ENCODE measurements around the gene ITPR2. TPM values are rescaled to one million over a fixed set of nuclear protein-coding genes. Genes with fewer than 3 reads are reported as not detected.

The ITPR2 gene
- total RNA-seq, 4 donors from 2014 or later, result 34.1 to 53.0 (median 41.0) TPM

DNA sequence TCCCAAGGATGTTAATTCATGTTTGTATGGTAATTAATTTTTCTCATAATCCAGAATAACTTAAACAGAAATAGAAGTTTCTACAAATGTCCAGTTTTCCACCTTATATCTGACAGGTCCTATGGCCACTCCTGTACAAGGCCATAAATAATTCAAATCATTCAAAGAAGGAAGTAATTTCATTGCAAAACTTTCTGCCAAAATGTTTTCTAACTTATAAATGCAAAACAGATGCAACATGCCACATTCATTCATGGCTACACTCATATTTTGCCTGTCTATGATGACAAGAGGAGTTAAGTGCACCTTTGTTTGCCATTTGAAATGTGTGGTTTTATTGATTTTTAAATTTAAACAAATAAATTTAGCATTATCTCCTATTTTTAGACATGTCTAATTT is 34.4 kb downstream of the ITPR2 start:
- TF ChIP-seq, protein P1, sequence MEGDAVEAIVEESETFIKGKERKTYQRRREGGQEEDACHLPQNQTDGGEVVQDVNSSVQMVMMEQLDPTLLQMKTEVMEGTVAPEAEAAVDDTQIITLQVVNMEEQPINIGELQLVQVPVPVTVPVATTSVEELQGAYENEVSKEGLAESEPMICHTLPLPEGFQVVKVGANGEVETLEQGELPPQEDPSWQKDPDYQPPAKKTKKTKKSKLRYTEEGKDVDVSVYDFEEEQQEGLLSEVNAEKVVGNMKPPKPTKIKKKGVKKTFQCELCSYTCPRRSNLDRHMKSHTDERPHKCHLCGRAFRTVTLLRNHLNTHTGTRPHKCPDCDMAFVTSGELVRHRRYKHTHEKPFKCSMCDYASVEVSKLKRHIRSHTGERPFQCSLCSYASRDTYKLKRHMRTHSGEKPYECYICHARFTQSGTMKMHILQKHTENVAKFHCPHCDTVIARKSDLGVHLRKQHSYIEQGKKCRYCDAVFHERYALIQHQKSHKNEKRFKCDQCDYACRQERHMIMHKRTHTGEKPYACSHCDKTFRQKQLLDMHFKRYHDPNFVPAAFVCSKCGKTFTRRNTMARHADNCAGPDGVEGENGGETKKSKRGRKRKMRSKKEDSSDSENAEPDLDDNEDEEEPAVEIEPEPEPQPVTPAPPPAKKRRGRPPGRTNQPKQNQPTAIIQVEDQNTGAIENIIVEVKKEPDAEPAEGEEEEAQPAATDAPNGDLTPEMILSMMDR (IDR thresholded peaks at IDR 0.05; ENCODE audit: low read depth), result no peak

DNA sequence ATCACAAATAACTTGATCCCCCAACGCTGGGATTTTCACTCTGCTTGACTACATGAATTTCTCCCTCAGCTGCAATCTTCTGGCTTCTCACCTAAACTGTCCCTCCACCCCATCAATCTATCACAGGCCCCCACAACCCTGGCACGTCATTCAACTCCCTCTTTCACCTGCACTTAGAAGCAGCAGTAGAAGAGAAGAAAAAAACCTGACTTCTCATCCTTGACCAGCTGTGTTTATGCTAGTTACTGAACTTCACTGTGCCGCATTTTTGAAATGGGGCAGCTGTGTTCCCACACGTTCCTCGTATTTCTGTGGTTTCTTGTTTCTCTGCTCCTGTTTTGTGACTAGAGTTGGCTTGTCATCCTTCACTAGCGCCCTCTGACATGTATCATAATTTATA is 35.0 kb downstream of the ITPR2 start:
- TF ChIP-seq, protein P1 (IDR thresholded peaks at IDR 0.05; ENCODE audit: low read depth), result no peak

DNA sequence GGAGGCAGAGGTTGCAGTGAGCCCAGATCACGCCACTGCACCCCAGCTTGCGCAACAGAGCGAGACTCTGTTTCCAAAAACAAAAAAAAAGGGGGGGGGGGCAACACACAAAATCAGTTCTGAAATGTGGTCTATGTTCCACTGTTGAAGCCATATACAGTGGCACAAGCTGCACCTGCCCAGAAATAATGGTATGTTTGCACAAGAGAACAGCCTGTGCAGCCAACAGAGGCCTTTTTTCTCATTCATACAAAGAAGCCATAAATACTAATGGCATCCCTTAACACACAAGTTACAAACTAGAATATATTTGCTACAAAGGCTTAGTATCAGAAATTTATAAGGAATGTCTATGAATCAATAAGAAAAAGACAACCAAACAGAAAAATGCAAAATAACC is 37.1 kb downstream of the ITPR2 start:
- TF ChIP-seq, protein P1 (IDR thresholded peaks at IDR 0.05; ENCODE audit: low read depth), result no peak

DNA sequence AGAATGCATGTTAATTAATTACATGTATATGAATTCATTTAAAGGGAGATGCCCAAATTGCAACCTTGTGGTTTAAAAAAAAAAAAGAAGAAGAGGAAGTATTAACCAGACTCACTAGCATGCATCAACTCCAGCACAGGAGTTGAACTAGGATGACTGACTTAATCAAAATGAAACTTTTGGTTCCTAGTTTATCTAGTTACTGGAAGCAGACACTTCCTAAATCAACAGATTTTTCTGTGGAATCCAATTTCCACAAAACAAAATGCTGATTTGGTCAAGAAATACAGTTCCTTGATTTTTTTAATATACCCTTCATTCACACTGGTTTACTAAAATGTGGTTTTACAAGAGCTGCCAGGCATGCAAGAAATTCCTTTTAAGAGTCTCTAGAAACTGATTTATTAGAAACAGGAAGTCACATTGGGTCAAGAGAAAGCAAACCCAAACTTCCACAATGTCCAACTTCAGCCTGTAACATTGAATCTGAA is 41.6 kb downstream of the ITPR2 start:
- TF ChIP-seq, protein P1 (IDR thresholded peaks at IDR 0.05; ENCODE audit: low read depth), result no peak

DNA sequence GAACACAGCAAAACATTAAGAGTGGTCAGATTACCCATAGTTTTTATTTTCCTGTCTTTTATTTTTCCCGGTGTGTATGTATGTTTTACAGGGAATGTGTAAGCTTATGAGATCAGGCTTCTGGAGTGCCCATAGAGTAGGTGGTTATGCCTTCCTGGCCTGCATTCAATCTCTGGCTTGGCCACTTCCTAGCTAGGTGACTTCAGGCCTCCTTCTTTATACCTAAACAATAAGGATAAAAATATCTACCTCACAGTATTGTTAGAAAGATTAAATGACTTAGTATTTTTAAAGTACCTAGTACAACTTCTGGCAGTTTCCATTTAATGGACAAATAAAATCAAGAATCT is 42.4 kb downstream of the ITPR2 start:
- TF ChIP-seq, protein P1 (IDR thresholded peaks at IDR 0.05; ENCODE audit: low read depth), result no peak

DNA sequence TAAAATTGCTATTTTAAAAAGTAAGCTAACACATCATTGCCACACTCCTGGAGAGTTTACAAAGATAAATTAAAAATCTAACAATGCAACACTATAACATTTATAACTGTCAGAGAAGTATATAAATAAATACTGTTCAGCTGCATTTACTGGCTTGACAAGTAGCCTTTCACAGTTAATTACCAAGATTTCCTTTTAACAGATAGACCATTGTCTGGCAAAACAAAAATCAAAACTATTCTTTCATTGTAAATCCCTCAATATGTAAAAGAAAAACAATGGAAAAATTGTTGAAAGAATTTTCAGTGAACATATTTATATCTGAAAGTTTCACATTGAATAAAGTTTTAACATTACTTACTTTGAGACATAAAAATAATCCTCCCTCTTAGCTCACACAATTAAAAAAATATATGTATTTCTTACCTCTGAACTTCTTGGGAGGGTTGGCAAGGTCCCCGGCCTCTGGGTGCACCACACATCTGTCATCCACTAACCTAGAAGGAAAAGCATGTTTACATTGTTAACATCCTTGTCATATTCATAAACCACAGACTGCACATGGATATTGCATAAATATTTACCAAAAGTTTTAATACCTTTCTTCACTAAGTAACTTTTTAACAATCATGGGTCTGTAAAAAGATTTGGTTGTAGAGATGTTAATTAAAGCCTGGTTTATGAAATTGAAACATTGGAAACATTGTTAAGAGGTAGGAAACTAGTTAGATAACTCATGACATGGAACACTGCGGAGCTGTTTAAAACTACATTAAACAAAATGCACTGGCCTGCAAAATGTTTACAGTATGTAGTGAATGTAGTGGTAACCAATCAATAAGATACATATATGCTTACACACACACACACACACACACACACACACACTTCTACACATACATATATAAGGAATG is 43.0 kb downstream of the ITPR2 start:
- TF ChIP-seq, protein P1 (IDR thresholded peaks at IDR 0.05; ENCODE audit: low read depth), result no peak

DNA sequence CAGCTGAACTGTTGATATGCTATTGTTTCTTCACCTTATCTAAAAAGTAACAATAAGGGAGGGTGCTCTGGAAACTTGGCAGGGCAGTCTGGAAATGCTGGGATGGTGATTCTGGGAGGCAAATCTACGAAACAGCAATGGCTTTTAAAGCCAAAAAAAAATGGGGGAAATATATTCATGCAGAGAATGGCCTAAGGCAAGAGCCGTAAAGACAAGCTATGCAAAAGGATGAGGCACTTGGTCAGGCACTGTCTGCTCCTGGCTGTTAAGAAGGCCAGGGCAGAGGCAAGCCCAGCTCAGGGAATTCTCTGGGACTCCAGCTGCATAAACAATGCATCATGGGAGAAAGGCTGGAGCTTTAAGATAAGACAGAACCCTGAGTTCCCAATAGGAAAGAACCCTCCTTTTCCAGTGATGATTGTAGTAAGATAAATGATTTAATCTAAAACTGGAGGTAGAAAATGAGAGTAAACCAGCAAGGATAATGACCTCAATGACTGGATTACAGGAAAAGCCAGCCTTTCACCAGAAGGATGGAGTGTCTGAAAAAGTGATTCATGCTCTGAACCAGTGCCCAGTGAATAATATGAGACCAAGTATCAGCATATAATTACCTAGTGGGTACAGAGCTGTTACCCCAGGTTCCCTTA is 46.0 kb downstream of the ITPR2 start:
- TF ChIP-seq, protein P1 (IDR thresholded peaks at IDR 0.05; ENCODE audit: low read depth), result no peak
